ENCODE measurements around the gene SUPT20H. TPM values are rescaled to one million over a fixed set of nuclear protein-coding genes. Genes with fewer than 3 reads are reported as not detected.

SUPT20H gene
- polyA plus RNA-seq, 1 donor from 2014 or later, result 89.2 TPM

DNA sequence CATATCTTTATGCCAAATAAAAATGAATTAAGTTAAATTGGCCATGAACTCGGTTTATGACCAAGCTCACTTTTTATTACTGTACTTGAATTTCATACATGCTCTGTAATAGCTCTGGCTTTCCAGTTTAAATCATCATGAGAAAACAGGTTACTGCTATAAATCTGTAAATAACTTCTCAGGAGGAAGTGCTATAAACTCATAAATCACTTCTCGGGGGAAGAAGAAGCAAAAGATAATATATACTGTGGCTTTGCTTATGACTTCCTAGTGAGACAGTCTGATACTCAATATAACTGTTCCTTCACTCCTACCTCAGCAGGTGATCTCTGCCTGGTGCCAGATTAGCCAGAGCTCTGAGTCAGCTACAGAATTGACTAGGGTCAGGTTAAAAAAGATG lies 12.5 kb downstream of the SUPT20H start:
- Histone ChIP-seq H4K20me1 (ENCODE audit: insufficient read depth) (no peaks in the 10 kb centered on the region), H3K9ac (ENCODE audit: low read length) (no peak overlapping the region), H3F3A (ENCODE audit: insufficient read depth, low read length, poor library complexity, severe bottlenecking) (no peaks in the 10 kb centered on the region), H3K27me3 (ENCODE audit: insufficient read depth, low read depth, low read length) (no peaks in the 10 kb centered on the region), H3K4me2 (ENCODE audit: low read length) (no peak overlapping the region), H3K79me2 (replicated peaks; ENCODE audit: insufficient read depth, low read length) (peaks cover 37% of the 10 kb centered on the region), H3K4me3 (ENCODE audit: low read length) (no peak overlapping the region), H3K9me3 (ENCODE audit: low read length) (no peaks in the 10 kb centered on the region), H2AFZ (ENCODE audit: low read depth, low read length) (no peak overlapping the region), H3K9me2 (ENCODE audit: insufficient read depth, low read length) (no peaks in the 10 kb centered on the region), H3K27ac (ENCODE audit: low read length) (no peak overlapping the region), H3K36me3 (ENCODE audit: insufficient read depth, low read length) (peaks cover under 1% of the 10 kb centered on the region)
- no peak for TF ChIP-seq RAD21 (conservative IDR thresholded peaks at IDR 0.05)
- TF ChIP-seq TAF1 (IDR thresholded peaks at IDR 0.05; ENCODE audit: low read depth), result no peak

DNA sequence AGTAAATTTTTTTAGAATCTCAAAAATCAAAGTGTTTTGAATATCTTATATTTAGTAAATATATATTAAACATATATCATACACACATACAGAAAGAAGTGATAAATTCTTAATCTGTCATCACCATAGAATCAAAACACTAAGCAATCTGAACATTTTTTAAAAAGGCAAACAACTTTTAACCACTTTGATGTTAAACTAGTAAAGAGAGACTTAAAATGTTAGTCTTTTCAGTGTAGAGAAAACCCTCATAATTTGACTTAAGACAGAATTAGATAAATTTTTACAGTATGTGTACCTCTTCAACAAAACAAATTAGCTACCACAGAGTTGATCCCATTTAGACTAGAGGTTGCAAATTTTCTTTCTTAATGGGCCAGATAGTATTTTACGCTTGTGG lies 13.4 kb downstream of the SUPT20H start:
- Histone ChIP-seq H3K9me2 (ENCODE audit: insufficient read depth, low read length) (no peaks in the 10 kb centered on the region), H3K36me3 (ENCODE audit: insufficient read depth, low read length) (peaks cover 8% of the 10 kb centered on the region), H3K4me2 (ENCODE audit: low read length) (no peak overlapping the region)

More for the DNA sequence above, 13.4 kb downstream of the SUPT20H start:
- H3K9ac ChIP-seq (ENCODE audit: low read length), result no peak overlapping the region
- H3K4me3 ChIP-seq (ENCODE audit: low read length), result no peak overlapping the region
- H3K79me2 ChIP-seq (replicated peaks; ENCODE audit: insufficient read depth, low read length), result peaks cover 27% of the 10 kb centered on the region
- H3K27ac ChIP-seq (ENCODE audit: low read length), result no peak overlapping the region
- H3K27me3 ChIP-seq (ENCODE audit: insufficient read depth, low read depth, low read length), result no peaks in the 10 kb centered on the region
- no peaks in the 10 kb centered on the region for H4K20me1 ChIP-seq (ENCODE audit: insufficient read depth)
- H2AFZ ChIP-seq (ENCODE audit: low read depth, low read length), result no peak overlapping the region
- H3K9me3 ChIP-seq (ENCODE audit: low read length), result no peaks in the 10 kb centered on the region
- TF ChIP-seq, protein P1, sequence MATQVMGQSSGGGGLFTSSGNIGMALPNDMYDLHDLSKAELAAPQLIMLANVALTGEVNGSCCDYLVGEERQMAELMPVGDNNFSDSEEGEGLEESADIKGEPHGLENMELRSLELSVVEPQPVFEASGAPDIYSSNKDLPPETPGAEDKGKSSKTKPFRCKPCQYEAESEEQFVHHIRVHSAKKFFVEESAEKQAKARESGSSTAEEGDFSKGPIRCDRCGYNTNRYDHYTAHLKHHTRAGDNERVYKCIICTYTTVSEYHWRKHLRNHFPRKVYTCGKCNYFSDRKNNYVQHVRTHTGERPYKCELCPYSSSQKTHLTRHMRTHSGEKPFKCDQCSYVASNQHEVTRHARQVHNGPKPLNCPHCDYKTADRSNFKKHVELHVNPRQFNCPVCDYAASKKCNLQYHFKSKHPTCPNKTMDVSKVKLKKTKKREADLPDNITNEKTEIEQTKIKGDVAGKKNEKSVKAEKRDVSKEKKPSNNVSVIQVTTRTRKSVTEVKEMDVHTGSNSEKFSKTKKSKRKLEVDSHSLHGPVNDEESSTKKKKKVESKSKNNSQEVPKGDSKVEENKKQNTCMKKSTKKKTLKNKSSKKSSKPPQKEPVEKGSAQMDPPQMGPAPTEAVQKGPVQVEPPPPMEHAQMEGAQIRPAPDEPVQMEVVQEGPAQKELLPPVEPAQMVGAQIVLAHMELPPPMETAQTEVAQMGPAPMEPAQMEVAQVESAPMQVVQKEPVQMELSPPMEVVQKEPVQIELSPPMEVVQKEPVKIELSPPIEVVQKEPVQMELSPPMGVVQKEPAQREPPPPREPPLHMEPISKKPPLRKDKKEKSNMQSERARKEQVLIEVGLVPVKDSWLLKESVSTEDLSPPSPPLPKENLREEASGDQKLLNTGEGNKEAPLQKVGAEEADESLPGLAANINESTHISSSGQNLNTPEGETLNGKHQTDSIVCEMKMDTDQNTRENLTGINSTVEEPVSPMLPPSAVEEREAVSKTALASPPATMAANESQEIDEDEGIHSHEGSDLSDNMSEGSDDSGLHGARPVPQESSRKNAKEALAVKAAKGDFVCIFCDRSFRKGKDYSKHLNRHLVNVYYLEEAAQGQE (IDR thresholded peaks at IDR 0.05; ENCODE audit: borderline replicate concordance), result no peak
- TF ChIP-seq TAF1 (IDR thresholded peaks at IDR 0.05; ENCODE audit: low read depth) (no peak), POLR2AphosphoS5 (IDR thresholded peaks at IDR 0.05) (no peak), MXI1 (conservative IDR thresholded peaks at IDR 0.05; ENCODE audit: poor library complexity, severe bottlenecking) (no peak), EZH2 (IDR thresholded peaks at IDR 0.05; ENCODE audit: borderline replicate concordance, insufficient read depth, low read length, poor library complexity, severe bottlenecking) (no peak), RAD21 (conservative IDR thresholded peaks at IDR 0.05) (no peak), EP300 (conservative IDR thresholded peaks at IDR 0.05; ENCODE audit: poor library complexity, severe bottlenecking) (no peak), SMC3 (conservative IDR thresholded peaks at IDR 0.05; ENCODE audit: poor library complexity) (no peak)
- TF ChIP-seq, protein P2, sequence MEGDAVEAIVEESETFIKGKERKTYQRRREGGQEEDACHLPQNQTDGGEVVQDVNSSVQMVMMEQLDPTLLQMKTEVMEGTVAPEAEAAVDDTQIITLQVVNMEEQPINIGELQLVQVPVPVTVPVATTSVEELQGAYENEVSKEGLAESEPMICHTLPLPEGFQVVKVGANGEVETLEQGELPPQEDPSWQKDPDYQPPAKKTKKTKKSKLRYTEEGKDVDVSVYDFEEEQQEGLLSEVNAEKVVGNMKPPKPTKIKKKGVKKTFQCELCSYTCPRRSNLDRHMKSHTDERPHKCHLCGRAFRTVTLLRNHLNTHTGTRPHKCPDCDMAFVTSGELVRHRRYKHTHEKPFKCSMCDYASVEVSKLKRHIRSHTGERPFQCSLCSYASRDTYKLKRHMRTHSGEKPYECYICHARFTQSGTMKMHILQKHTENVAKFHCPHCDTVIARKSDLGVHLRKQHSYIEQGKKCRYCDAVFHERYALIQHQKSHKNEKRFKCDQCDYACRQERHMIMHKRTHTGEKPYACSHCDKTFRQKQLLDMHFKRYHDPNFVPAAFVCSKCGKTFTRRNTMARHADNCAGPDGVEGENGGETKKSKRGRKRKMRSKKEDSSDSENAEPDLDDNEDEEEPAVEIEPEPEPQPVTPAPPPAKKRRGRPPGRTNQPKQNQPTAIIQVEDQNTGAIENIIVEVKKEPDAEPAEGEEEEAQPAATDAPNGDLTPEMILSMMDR (IDR thresholded peaks at IDR 0.05; ENCODE audit: poor library complexity, severe bottlenecking), result no peak
- no peaks in the 10 kb centered on the region for H3F3A ChIP-seq (ENCODE audit: insufficient read depth, low read length, poor library complexity, severe bottlenecking)

All from neural cell (in vitro differentiated cells).